Activated CD4-positive, alpha-beta T cell treated with anti-CD3 and anti-CD28 coated beads for 1 hour (primary cell): Measurements from ENCODE around the gene ZMYND19.
"Not testable (repeated sequence)": the region's sequence is repeated elsewhere in the genome, so short reads cannot be mapped to it uniquely, and the experiment has no call there.

Experiments
- DNase-seq: peaks from one replicate; pipeline ENCODE4 v3.0.0-alpha.2; 2020

The ZMYND19 gene

DNA sequence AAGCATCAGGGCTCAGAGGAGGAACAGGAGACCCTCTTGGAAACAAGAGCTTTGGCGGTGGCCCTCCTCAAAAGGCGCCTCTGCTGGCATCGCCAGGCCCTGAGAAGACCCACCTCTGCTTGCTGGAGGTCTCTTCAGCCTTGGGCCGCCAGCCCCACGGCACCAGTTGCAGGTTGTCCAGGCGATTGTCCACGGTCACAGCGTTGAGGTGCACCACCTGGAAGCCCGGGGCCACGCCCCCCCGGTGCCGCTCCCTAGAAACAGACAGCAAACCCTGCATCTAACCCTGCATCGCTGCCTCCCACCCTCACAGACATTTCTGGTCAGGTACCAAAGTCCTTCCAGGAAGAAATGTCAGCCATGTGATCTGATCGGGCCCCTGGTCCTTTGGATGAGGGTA is 3.5 kb downstream of the ZMYND19 start:
- DNase-seq, result no peak

DNA sequence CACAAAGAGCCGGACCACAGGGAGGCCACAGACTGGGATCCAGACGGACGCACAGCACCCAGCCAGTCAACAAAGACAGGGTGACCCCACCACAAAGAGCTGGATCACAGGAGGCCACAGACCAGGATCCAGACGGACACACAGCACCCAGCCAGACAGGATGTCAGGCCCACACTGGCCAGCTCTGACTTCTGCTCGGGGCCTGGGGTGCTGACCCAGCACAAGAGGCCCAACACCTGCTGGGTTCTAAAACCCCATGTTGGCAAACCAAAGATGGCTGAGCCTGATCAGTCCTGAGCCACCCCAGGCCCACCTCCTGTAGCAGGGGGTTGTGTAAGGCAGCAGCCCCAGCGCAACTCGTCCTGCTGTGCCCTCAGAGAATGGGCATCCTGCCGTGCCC is 6.4 kb downstream of the ZMYND19 start:
- no peak for DNase-seq

DNA sequence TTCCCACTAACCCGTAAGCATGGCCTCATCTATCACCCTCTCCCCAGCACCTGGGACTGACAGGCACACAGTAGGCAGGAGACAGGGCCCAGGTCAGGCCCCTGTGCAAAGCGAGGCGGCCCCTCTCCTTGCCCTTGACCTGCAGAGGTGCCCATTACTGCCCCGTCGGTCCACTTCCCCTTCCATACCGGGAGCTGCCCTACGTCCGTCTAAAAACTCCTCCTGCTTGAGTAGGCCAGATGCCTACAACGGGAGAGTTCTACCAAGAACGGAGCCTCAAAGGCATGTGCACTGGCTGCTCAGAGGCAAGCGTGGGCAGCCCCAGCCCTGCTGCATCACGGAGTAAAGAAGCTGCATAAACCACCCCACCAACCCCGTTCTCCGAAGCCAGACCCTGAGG is 7.0 kb downstream of the ZMYND19 start:
- no peak for DNase-seq

GRCh38 chr9:137582286-137582860 is 7.9 kb downstream of the ZMYND19 start:
- no peak for DNase-seq

- no peak for DNase-seq
Observed at GRCh38 chr9:137581361-137582285, 8.7 kb downstream of the ZMYND19 start.

GRCh38 chr9:137580954-137581322 is 9.4 kb downstream of the ZMYND19 start:
- DNase-seq, result no peak

GRCh38 chr9:137580209-137580953 is 9.9 kb downstream of the ZMYND19 start:
- no peak for DNase-seq

DNA sequence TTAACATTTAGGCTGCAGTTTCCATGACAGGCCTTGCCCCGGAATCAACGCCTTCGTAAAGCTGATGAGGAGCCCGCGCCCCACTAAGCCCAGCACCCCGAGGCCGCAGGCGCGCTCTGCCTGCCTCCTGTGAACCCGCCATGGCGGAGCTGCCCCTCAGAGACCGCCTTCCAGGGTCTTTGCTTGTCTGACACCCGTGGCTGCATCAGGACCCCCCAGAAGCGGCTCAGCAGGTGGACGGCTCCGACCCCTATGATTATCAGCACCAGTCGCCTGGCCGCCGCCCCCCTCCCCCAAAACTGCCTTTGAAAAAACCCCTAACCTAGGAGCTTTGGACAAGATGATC is 11.1 kb downstream of the ZMYND19 start:
- DNase-seq, result no peak

- peak; percentile 90 for DNase-seq
Observed at GRCh38 chr9:137578518-137579258, 11.6 kb downstream of the ZMYND19 start, which contains the start of gene DPH7. Gene DPH7, minus strand, starts transcription at chr9:137578925. Its CDS starts 148 bp downstream, at chr9:137578777.

GRCh38 chr9:137575716-137576411 is 14.4 kb downstream of the ZMYND19 start:
- no peak for DNase-seq

- no peak for DNase-seq
Observed at GRCh38 chr9:137575364-137575715, 15.0 kb downstream of the ZMYND19 start.

GRCh38 chr9:137574192-137574591 is 16.1 kb downstream of the ZMYND19 start:
- no peak for DNase-seq

DNA sequence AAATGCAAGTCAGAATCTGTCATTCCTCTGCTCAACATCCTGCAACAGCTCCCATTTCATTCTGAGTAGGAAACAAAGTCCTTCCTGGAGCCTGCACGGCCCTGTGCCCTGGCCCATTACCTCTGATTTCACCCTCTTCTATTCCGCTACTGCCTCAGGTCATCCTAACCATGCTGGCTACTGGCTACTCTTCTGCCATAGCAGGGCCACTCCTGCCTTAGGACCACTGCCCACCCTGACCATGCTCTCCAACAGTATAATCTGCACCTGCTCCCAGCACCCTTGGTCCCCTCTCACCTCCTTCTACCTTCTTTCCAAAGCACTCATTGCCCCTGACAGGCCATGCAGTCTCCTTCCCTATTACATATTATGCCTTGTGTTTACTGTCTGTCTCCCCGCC is 19.7 kb downstream of the ZMYND19 start:
- no peak for DNase-seq

- no peak for DNase-seq
Observed at GRCh38 chr9:137569609-137570203, 20.6 kb downstream of the ZMYND19 start.

DNA sequence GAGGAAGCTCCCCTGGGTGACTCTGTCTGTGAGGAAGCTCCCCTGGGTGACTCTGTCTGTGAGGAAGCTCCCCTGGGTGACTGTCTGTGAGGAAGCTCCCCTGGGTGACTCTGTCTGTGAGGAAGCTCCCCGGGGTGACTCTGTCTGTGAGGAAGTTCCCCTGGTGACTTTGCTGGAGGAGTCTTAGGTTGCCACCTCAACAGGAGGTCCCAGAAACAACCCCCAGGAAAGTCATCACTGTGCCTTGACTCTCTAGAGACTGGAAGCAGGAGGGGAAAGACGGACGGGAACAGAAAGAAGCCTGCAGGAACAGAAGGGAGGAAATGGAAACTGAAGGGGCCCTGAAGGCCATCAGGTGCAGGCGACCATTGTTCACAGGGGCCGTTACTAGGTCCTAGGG is 21.9 kb downstream of the ZMYND19 start:
- DNase-seq, result not testable (repeated sequence)

DNA sequence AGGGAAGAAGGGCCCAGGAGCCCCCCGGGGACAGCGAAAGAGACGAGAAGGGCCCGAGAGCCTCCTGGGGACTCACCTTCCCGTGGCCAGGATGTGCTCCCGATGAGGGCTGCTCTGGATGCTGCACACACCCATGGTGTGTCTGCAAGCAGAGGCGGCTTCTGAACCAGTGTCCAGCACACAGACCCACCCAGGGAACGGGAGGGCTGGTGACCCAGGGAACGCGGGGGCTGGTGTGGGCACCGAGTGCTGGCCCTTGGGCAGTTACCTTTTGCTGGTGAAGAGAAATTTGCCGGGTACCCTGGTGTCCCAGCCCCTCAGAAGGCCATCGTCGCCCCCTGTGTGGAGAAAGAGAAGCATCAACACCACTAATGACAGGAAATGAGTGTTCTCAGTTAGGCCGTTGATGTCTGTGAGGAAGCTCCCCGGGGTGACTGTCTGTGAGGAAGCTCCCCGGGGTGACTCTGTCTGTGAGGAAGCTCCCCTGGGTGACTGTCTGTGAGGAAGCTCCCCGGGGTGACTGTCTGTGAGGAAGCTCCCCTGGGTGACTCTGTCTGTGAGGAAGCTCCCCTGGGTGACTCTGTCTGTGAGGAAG is 25.4 kb downstream of the ZMYND19 start:
- no peak for DNase-seq

- DNase-seq, result no peak
Observed at GRCh38 chr9:137564134-137564533, 26.2 kb downstream of the ZMYND19 start.

DNA sequence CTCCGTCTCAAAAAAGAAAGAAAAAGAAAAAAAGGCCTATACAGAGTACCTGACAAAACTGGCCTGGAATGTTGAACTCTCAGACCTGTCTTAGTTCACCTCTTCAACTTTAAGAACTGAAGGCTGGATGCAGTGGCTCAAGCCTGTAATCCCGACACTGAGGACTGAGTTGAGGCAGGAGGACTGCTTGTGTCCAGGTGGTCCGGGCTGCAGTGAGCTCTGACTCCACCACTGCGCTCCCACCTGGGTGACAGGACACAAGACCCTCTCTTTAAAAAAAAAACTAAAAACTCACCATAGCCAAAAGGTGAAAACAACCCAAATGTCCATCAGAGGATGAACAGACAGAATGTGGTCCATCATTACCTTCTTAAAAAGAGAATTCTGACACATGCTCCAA is 32.2 kb downstream of the ZMYND19 start:
- DNase-seq, result no peak

- no peak for DNase-seq
Observed at GRCh38 chr9:137556069-137556838, 34.1 kb downstream of the ZMYND19 start.

GRCh38 chr9:137555179-137555578 is 35.1 kb downstream of the ZMYND19 start:
- no peak for DNase-seq

DNA sequence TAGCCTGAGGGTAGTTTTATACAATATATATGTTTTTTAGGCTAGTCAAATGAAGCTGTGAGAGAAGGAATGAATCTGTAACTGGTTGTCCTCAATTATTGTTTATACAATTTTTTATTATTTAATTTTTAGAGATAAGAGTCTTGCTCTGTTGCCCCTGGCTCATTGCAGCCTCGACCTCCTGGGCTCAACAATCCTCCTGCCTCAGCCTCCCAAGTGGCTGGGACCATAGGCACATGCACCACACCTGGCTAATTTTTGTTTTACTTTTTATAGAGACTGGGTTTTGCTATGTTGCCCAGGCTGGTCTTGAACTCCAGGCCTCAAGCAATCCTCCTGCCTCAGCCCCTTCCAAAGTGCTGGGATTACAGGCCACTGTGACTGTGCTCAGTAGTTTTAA is 36.0 kb downstream of the ZMYND19 start:
- no peak for DNase-seq
